DMS 273 (cell line): ENCODE data around the gene ARFGEF3.
"Not testable (repeated sequence)": the region's sequence is repeated elsewhere in the genome, so short reads cannot be mapped to it uniquely, and the experiment has no call there.

ENCODE experiments used
- DNase-seq: peaks from one replicate; lab custom pipeline; 2025; ENCODE audit not compliant: unreplicated experiment; lab: John Stamatoyannopoulos, UW

The ARFGEF3 gene

GRCh38 chr6:138346302-138347195, 184.8 kb downstream of the ARFGEF3 start:
- DNase-seq = no peak

- no peak for DNase-seq
Measured at GRCh38 chr6:138347864-138348263, 186.1 kb downstream of the ARFGEF3 start.

GRCh38 chr6:138349891-138350290, 188.2 kb downstream of the ARFGEF3 start:
- DNase-seq = no peak

- DNase-seq = no peak
Measured at GRCh38 chr6:138357928-138358327, 196.2 kb downstream of the ARFGEF3 start.

GRCh38 chr6:138368684-138369083, 206.9 kb downstream of the ARFGEF3 start:
- not testable (repeated sequence) for DNase-seq

- peak; percentile 20 for DNase-seq
Measured at GRCh38 chr6:138370631-138371451, 209.1 kb downstream of the ARFGEF3 start.

- no peak for DNase-seq
Measured at GRCh38 chr6:138371452-138371711, 209.6 kb downstream of the ARFGEF3 start.

- no peak for DNase-seq
Measured at GRCh38 chr6:138371720-138372119, 210.0 kb downstream of the ARFGEF3 start.

- no peak for DNase-seq
Measured at GRCh38 chr6:138372711-138373463, 211.1 kb downstream of the ARFGEF3 start.

GRCh38 chr6:138374230-138374629, 212.5 kb downstream of the ARFGEF3 start:
- DNase-seq = no peak

GRCh38 chr6:138374815-138375214, 213.1 kb downstream of the ARFGEF3 start:
- DNase-seq = no peak

GRCh38 chr6:138377042-138377441, 215.3 kb downstream of the ARFGEF3 start:
- DNase-seq = no peak

GRCh38 chr6:138377844-138378243, 216.1 kb downstream of the ARFGEF3 start, which contains the start of gene SMIM28:
Gene SMIM28 (plus strand): TSS chr6:138377905. CDS start chr6:138378073, 168 bp downstream.
- no peak for DNase-seq

GRCh38 chr6:138378463-138378862, 216.7 kb downstream of the ARFGEF3 start:
- no peak for DNase-seq

GRCh38 chr6:138382498-138383265, 220.9 kb downstream of the ARFGEF3 start:
- no peak for DNase-seq

- DNase-seq = peak; percentile 37
Measured at GRCh38 chr6:138383776-138384175, 222.0 kb downstream of the ARFGEF3 start.

GRCh38 chr6:138386897-138387296, 225.2 kb downstream of the ARFGEF3 start:
- no peak for DNase-seq

- DNase-seq = no peak
Measured at GRCh38 chr6:138387577-138388368, 226.0 kb downstream of the ARFGEF3 start.

GRCh38 chr6:138389551-138389950, 227.8 kb downstream of the ARFGEF3 start:
- no peak for DNase-seq
